ENCODE measurements around the gene IL3RA. TPM values are rescaled to one million over a fixed set of nuclear protein-coding genes. Genes with fewer than 3 reads are reported as not detected.

The IL3RA gene
- total and polyA plus RNA-seq, 2 of the 8 experiments (the other 6 are each of a cell fraction or from before 2014, with no cell fraction given) = 0.11 TPM; not detected in 1

DNA sequence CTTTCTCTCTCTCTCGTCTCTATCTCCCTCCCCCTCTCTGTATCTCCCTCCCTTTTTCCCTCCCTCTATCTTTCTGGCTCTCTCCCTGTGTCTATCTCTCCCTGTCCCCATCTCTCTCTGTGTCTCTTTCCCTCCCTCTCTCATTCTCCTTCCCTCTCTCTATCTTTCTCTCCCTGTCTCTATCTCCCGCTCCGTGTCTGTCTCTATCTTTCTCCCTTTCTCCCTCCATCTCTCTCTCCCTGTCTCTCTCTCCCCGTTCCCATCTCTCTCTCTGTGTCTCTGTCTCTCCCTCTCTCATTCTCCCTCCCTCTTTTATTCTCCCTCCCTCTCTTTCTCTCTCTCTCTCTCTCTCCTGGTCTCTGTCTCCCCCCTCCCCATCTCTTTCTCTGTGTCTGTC lies 22.9 kb downstream of the IL3RA start:
- no peaks in the 10 kb centered on the region for H4K20me1 ChIP-seq (replicated peaks in 1 of 2; ENCODE audit: control insufficient read depth in 1 of 2, insufficient read depth in 2 of 2, low read length in 2 of 2)
- H2BK5ac ChIP-seq (ENCODE audit: low read depth, low read length) = no peak overlapping the region
- no peak overlapping the region for H3K4ac ChIP-seq (replicated peaks; ENCODE audit: insufficient read length, low read depth, low read length)
- H4K8ac ChIP-seq (ENCODE audit: extremely low read depth, insufficient read depth, low read length) = no peak overlapping the region
- H2BK20ac ChIP-seq (ENCODE audit: low read length) = no peak overlapping the region
- no peak overlapping the region for H4K91ac ChIP-seq (replicated peaks; ENCODE audit: insufficient read length, low read length)
- H2AFZ ChIP-seq (ENCODE audit: low read length) = no peak overlapping the region
- peaks cover 0 to 9% (median 4%) of the 10 kb centered on the region in 4 experiments; a peak in 2 of 8 replicates for H3K36me3 ChIP-seq (ENCODE audit: control insufficient read depth in 2 of 4, insufficient read depth in 4 of 4, low read length in 3 of 4)
- H3K79me1 ChIP-seq (ENCODE audit: low read depth, low read length) = no peaks in the 10 kb centered on the region
- DNase-seq (ENCODE audit: low read depth in 1 of 2, low spot score in 2 of 2) = no peak
- no peak overlapping the region for H3K4me3 ChIP-seq (ENCODE audit: extremely low read depth in 1 of 4, insufficient read depth in 2 of 4, low read depth in 3 of 4, low read length in 4 of 4)
- H3K79me2 ChIP-seq (ENCODE audit: control insufficient read depth in 1 of 2, insufficient read depth in 2 of 2, low read length in 2 of 2) = no peaks in the 10 kb centered on the region
- no peaks in the 10 kb centered on the region; a peak in 1 of 7 replicates for H3K27me3 ChIP-seq (replicated peaks in 1 of 4; ENCODE audit: control insufficient read depth in 3 of 4, extremely low read depth in 1 of 4, insufficient read depth in 3 of 4, low read length in 3 of 4)
- ChIA-PET CTCF (ENCODE audit: partially characterized antibody) (no interaction called here), POLR2A (ENCODE audit: partially characterized antibody) (no interaction called here)
- H3K9me3 ChIP-seq (ENCODE audit: insufficient read depth in 2 of 2, low read depth in 1 of 2, low read length in 1 of 2) = peaks cover 0 to 6% of the 10 kb centered on the region in 2 experiments; a peak in 2 of 4 replicates
- H3K27ac ChIP-seq (ENCODE audit: low read depth, low read length) = no peak overlapping the region
- H3K18ac ChIP-seq (ENCODE audit: extremely low read depth, low read length) = no peak overlapping the region
- TF ChIP-seq FOSL1 (IDR thresholded peaks at IDR 0.05; ENCODE audit: insufficient read depth, low read depth, low read length) = no peak
- no peak for TF ChIP-seq BCL11A (IDR thresholded peaks at IDR 0.05; ENCODE audit: low read depth in 2 of 2, low read length in 2 of 2)
- no peak for TF ChIP-seq CBX8 (IDR thresholded peaks at IDR 0.05; ENCODE audit: borderline replicate concordance, low read depth, low read length)
- no peak for TF ChIP-seq CEBPB (IDR thresholded peaks at IDR 0.05; ENCODE audit: low read depth, low read length)
- TF ChIP-seq KDM1A (IDR thresholded peaks at IDR 0.05; ENCODE audit: borderline replicate concordance, low read length) = no peak
- TF ChIP-seq TEAD4 (IDR thresholded peaks at IDR 0.05; ENCODE audit: low read depth, low read length) = no peak
- no peak for TF ChIP-seq MAFK (IDR thresholded peaks at IDR 0.05; ENCODE audit: low read depth, low read length)
- no peak for TF ChIP-seq USF2 (IDR thresholded peaks at IDR 0.05; ENCODE audit: low read length)
- no peak for TF ChIP-seq JUN (IDR thresholded peaks at IDR 0.05; ENCODE audit: low read depth, low read length)
- no peak for TF ChIP-seq CBX5 (IDR thresholded peaks at IDR 0.05; ENCODE audit: low read depth, low read length)
- no peak for TF ChIP-seq EGR1 (IDR thresholded peaks at IDR 0.05; ENCODE audit: borderline replicate concordance, low read depth, low read length)
- H3K23ac ChIP-seq (ENCODE audit: insufficient read length) = no peak overlapping the region
- no peak overlapping the region for H2AK5ac ChIP-seq (ENCODE audit: low read depth, low read length)
- H3K4me2 ChIP-seq (ENCODE audit: insufficient read depth in 1 of 2, low read depth in 2 of 2, low read length in 2 of 2) = no peak overlapping the region
- no peak overlapping the region for H3K14ac ChIP-seq (ENCODE audit: insufficient read length)
- FAIRE-seq = no peak
- H3K4me1 ChIP-seq (replicated peaks in 1 of 4; ENCODE audit: control insufficient read depth in 3 of 4, insufficient read depth in 4 of 4, low read length in 3 of 4) = peaks cover 2 to 6% (median 5%) of the 10 kb centered on the region in 4 experiments; a peak in 5 of 7 replicates
- no peaks in the 10 kb centered on the region for H3K23me2 ChIP-seq (ENCODE audit: low read depth, low read length)
- no peak overlapping the region for H2BK12ac ChIP-seq (ENCODE audit: low read depth, low read length)
- H3K9ac ChIP-seq (replicated peaks in 1 of 4; ENCODE audit: extremely low read depth in 1 of 4, low read depth in 3 of 4, low read length in 3 of 4) = no peak overlapping the region
- H2BK15ac ChIP-seq (ENCODE audit: low read length) = no peak overlapping the region
- no peak overlapping the region for H3K56ac ChIP-seq (replicated peaks; ENCODE audit: insufficient read length, low read depth, low read length)
- H4K5ac ChIP-seq (ENCODE audit: insufficient read length, low read depth, low read length) = no peak overlapping the region
- no peak overlapping the region for H2BK120ac ChIP-seq (replicated peaks; ENCODE audit: low read depth, low read length)
- 81% methylated on average over 4 of the region's 4 CpGs; no CpG with 5 or more reads in 1 of the 2 experiments for WGBS, 2 experiments (ENCODE audit: extremely low coverage in 1 of 2, insufficient coverage in 1 of 2, insufficient read length in 1 of 2, insufficient replicate concordance in 2 of 2, low coverage in 1 of 2, low lambda C conversion rate in 2 of 2, missing lambda C conversion rate in 1 of 2)

All from H1 (cell line).